Dedifferentiated amniotic fluid mesenchymal stem cell (primary cell): ENCODE measurements around the gene ADD2.

Experiments used
- DNase-seq: peaks from one replicate; pipeline ENCODE4 v3.0.0-alpha.2; 2016; ENCODE audit errors: extremely low spot score

Gene ADD2

DNA sequence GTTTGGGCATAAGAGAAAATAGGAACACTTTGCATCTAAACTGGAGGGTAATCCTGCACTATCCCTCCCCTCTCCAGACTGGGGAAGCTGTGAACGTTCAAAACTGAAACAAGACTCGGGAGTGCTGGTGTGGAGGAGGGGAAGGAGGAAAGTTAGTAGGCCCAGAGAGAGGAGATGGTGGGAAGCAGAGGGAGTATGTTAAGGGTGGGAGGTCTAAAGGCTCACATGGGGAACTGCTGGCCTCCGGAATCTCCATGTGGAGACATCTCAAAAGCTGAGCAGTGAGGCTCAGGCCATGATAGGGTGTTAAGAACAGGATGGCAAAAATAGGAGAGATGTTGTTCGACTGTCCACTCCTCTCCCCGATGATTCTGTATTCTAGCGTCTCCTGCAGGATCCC is 47.9 kb downstream of the ADD2 start:
- DNase-seq = no peak

DNA sequence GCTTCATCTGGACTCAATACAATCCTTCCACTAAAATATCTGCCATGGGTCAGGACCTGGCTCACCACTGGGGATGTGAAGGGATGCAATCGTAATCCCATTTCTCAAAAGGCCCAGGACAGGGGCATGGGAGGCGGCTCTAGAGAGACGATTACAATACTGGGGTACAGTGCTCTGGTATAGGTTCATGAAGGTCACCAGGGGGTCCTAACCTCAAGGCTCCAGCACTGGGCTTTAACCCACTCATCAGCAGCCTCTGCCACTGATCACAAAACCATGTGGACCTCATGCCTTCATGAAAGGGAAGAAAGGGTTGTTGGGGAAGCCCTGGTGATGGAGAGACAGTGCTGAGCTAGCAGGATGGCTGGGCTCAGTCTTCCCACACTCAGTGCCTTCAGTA is 48.8 kb downstream of the ADD2 start:
- DNase-seq = no peak

DNA sequence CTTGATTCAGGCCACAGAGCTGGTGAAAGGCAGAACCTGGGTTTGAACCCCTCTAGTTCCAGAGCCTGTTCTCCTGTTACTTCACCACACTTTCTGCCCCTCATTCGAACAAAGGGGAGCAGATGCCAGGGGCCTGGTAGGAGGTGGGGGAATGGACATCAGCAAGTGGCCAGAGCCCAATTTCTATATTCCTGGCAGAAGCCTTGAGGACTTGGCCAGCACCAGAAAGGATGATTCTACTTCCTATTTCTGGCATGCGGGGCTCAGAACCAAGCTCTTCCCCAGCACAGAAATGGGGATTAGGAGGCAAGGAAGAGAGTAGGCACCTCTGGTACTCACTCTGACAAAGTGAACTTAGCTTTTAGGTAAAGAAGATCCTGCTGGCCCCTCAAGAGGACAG is 49.3 kb downstream of the ADD2 start:
- DNase-seq = no peak

DNA sequence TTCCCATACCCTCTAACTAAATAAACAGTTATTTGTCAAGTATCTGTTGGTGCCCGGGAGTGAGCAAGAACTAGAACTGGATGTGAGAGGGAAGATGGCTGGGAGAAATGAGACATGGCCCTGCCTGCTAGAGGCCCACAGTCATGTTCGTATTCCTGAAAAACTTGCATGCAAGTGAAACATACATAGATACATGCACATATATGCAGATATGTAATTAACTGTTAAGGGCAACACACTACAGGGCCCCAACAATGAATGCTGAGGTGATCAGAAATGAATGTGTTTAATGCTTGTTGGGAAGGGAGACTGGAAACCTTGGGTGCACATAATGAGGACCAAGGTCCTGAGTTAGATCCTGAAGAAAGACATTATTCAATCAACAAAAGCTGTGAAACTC is 49.8 kb downstream of the ADD2 start:
- no peak for DNase-seq

DNA sequence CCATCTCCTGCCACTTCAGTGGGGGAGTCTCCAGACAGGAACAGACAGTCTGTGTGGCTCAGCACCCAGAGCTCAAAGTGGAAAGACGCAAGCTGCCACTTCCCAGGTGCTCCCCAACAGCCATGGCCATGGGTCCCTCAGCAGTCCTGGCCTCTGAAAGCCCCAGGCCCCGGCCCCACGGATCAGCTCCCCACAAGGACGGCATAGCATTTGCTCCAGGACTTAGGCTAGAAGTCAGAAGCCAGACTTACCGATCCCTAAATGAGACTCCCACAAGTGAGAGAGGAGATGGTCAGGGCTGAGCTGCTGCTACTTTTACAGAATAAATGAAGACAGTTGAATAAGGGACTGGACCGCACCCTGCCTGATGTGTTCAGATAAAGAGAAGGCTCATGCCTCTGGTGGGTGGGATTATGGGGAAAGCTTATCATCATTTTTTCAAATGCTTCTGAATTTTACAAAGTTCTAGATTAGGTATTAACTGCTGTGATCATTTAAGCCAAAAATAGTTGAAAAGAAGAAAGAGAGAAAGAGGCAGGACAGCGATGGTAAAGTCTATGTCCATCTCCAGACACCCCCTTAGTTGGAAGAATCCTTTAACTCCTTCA is 50.5 kb downstream of the ADD2 start:
- DNase-seq = no peak

DNA sequence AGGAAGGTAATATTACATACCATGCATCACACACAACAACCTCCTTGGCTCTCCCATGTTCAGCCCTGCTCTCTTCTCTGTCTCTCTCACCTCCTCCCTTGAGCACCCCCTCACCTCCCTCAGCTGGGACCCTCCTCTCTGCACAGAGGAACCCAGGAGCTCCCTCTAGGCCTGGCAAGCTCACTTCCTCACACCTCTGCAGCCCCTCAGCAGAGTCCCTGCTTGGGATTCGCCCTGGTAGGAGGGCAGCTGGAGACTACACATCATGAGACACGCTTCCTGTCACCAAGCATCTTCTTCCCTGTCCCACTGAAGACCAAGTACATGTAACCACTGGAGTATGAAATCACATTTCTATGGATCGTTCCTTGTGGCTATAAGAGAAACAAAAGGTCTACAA is 51.0 kb downstream of the ADD2 start:
- DNase-seq = no peak

DNA sequence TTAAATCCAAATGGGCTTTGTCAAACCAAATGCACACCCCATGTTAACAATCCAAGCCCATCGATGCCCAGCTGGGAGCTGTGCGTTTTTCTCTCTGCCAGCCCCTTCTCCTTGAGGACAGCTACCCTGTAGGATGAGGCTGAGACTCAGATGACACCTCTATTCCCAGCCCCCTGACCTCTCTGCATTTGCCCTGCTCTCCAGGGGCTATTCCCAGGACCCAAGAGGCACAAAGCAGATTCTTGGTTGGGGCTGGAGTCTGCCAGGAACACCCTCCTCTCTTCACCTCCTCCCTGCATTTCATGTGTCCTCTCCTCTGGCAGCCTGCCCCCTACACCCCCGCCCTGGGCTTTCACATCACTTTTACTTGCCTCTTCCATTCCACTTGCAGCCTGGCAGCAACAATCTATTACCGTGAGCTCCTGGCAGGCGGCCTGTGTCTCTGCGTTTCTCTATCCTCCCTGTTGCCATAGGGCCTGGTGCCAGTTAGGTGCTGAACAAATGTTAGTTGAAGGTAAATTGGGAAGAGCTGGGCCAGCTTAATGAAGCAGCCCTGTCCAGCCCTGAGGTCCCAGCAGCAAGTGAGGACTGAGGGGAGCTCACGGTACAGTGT is 51.8 kb downstream of the ADD2 start:
- DNase-seq = no peak

DNA sequence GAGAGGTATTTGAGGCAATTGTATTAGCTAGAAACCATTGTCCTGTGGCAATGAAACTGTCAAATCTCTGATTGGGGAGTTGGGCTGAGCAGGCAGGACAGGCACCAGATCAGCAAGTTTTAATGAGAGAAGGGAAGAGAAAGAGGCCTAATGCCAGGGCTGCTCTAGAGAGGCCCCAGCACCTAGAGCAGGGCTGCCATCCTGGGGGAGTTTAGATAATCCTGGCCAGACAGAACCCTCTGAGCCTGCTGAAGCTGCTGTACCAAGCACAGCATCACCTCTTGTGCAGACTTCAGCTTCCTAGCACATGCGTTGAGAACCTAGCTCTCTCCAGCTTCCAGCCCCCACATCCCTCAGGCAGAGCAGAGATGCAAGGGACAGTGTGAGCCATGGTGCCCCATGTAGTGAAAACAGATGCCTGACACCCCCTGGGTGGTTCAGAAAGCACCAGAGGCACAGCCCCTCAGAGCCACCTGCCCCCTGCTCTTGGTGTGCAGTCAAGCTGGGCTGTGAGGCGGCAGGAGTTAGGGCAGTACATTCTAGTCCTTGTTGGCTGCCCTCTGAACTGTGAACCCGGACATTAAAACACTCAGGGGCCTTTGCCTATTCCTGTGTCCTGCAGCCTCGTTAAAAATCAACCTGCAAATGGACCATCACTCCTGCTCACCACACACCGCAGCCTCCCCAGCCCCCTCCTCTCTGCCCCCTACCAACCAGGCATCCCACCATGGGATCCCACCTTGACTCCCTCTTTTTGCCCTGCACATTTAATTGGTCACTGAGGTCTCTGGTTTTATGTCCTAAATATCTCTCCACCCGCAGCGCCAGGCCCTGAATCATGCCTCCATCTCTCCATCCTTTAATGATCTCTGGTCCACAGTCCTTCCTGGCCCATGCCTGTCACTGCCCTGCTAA is 52.7 kb downstream of the ADD2 start:
- no peak for DNase-seq

DNA sequence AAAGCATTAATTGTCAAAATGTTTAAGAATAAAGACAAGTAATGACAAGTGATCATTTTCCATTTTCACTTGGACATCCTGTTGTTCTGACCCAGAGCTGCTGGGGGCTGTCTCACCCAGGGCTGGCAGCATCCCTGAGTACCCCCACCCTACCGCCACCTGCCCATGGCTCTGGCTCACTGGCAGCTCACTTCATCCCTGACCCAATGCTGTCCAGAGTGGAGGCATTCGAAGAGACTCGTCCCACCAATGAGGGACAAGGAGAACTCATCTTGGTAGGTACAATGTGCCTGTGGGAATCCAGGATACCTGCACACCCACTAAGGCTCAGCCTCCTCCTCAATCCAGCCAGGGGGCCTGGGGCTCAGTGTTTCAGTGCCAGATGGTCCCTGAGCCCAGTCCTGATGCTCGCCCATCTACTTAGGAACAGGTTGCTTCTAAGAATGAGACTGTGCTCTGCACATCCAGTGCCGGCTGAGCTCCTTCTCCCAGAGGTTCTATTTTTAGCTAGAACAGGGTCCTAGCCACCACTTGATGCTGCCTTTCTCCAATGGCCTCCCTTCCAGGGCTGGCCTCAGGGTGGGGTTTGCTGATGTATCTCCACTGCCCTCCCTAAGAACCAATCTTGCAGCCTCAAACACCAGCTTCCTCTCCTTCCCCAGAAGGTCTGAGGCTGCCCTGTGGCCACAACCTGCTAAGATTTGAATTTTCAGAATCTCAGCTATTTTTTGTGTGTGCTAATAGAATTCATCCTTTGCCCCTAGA is 53.7 kb downstream of the ADD2 start:
- DNase-seq = no peak

DNA sequence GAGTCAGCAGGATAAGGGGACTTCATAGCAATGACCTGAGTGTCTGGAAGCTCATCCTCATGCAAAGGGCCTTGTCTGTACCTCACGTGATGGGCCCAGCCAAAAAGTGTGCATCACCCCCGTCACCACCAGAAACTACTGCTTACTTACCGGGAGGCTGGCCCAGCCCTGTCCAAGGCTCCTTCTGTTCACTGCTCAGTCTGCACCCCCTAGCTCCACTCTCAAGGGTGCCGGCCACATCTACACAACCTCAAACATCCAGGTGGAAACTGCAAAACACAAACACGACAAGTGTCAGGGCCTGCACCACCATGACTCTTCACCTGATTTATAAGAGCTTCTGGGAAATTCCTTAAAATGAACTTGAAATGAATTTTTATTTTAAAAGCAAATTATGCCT is 55.1 kb downstream of the ADD2 start:
- DNase-seq = no peak

DNA sequence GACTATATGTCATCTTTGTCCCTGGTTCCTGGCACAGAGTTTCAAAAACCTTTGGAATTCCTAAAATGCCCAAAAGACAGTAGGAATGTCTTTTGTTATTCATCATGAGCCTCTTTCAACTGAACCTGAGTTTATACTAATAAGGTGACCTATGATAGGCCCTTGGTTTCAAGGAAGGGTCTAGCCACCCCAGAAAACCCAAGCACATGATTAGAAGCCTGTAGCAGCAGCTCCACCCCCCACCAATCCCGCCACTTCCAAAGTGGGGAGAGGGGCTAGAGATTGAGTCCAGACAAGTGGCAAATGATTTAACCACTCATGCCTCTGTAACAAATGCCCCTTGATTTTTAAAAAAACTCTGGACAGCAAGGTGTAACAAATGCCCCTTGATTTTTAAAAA is 56.8 kb downstream of the ADD2 start:
- DNase-seq = no peak

DNA sequence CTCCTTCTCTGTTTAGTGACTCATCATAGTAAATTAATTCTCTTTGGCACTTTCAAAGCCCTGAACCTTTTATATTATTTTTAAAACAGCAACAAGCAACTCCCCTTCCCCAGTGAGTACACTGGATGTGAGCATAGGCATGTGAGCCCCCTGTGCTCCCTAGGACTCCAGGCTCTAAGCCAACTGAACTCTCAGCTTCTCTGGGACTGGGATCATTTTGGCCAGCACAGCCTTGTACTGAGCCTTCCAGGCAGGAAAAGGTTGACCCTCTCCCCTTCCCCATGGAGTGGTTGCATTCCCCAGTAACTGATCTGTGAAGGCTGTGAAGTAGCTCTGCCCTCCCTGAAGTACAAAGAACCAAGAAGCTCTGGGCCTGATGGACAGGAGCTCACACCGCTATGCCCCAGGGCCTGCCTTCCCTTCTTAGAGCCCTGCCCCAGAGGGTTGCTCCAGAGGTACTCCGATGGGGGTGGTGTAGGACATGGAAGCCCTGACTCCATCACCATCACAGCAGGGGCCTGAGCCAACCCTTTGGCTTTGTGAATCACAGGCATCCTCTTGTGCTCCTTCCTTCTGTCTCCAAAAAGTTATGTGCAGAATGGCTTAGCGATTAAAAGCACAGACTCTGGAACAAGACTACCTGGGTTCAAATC is 57.8 kb downstream of the ADD2 start:
- no peak for DNase-seq

DNA sequence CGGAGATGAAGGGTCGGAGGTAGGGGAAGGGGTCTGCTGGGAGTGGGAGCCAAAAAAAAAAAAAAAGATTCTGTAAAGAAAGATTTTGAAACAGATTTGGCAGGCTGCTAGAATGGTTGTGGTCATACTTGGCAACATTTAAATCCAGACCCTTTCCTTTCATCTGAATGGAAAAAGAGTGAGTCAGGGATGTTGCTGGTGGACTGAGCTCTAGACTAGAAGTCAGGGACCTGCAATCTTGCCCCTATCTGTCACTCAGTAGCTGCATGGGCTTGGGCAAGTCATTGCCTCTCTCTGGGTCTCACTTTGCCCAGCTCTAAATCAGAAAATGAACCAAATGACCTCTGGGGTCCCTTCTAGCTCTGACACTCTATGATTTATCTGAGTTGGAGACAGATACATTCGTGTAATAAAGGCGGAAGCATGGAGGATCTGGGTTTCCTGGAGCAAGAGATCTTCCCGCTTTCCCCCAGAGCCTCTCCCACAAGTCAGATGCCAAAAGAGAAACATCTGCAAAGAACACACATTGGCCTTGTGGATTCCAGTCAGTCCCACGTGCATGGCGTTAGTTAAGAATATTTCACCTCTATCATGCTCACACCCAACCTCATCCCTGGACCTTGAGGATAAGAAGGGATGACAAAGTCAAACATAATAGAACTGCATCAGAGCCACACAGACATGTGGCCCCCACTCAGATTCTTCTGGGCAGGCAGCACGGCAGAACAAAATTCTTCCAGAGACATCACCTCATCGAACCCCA is 58.5 kb downstream of the ADD2 start:
- DNase-seq = no peak

DNA sequence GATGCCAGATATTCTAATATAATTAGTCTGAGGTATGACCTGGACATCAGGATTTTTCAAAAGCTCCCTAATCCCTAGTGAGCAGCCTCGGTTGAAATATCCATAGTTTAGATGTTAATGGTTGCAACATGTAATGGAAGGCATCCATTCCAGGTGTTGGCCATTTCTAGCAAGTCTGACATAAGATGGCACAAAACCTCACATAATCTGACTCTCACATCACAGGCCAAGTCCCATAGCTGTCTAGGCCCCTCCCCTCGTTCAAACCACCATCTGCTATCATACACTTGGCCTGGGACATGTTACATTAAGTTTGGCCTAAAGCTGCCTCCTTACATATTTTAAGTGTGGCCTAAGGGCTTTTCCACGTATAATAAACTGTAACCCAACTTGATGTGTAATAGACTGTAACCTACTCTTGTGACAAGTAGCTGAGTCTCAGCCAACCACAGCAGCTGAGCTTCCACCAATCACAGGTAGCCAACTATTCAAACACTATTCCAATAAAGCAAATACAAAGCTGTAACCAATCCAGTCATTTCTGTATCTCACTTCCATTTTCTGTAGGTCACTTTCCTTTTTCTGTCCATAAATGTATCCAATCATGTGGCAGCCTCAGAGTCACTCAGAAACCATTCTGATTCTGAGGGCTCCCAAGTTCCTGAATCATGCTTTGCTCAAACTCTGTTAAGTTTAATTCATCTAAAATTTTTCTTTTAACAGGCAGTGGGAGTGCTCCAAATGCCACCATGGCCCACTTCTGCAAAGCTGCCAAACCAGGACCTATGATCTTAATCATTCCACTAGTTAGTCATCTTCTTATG is 59.4 kb downstream of the ADD2 start:
- DNase-seq = no peak

DNA sequence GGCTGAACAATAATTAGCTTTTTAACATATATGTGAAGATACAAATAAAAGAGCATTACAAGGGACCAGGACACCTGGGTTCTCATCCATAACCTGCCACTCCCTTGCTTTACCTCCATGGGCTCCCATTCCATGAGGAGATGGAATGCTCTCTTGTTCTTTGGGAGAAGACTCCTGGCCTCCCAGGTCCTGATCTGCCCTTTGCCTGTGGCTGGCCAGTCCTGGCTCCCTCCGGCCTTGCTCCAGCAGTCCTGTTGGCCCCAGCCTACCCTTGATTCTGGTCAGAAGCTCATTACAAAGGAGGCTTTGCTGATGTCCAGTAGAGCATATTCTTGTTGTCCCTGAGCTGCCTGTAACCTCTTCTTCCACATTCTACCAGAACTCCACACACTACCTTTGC is 60.3 kb downstream of the ADD2 start:
- DNase-seq = no peak

DNA sequence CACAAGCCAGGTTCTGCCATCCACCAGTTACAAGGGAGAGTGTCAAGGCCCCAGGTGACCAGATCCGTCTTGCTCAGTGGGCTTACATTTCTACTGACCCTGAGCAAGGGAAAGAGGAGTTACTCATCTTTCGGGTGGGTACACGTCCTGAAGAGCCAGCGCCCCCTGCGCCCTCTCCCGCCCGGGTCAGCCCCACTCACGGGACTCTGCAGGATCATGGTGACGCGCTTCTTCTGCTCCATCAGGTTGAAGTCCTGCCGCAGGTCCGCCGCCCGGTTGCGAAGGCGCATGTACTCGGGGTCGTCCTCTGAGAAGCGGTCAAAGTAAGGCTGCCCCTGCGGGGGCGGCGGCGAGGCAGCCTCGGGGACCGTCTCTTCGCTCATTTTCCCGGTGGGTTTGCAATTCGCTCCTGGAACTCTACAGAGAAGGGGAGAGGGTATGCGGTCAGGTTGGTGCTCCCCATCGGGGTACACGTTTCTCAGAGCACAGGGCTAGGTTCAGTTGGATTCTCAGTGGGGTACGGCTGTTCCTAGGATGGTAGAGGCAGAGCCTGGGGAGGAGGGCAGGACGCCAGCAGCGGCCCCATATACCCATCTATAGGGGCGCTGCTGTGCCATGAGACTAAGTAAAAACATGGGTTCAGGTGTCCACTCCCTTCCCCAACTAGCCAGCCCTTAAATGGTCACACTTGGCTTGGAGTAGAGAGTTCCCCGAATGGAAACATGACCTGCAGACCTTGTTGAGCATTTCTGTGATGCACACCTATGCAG is 61.8 kb downstream of the ADD2 start:
- DNase-seq = no peak

DNA sequence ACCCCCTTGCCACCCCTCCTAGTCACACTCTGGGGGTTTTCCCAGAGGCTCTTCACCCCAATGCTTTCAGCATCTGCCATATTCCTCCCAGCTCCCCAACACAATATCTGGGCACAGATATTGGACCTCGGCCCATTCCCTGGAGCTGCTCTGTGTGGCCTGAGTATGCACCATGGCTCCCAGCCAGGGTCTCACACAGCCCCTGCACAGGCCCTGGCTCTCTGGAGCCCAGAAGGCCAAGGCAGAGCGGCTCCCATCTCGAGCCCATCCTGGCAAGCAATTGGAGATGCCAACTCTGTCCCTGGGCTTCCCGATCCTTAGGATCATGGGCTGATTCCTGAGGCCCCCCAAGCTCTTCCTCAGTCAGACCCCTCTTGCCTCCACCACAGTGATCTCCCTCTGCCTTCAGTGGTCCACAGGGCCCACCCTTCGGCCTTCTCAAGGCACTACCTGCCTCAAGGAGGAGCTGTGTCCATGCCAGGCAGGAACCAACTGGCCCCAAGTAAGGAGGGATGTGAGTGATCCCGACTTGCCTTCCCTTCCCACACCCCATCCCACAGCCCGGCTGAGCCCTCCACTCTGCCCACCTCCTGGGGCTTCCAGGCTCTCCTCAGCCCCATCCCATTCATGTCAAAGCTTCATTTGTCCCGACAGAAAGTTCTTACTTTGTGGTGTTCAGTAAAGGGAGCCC is 62.7 kb downstream of the ADD2 start:
- no peak for DNase-seq

DNA sequence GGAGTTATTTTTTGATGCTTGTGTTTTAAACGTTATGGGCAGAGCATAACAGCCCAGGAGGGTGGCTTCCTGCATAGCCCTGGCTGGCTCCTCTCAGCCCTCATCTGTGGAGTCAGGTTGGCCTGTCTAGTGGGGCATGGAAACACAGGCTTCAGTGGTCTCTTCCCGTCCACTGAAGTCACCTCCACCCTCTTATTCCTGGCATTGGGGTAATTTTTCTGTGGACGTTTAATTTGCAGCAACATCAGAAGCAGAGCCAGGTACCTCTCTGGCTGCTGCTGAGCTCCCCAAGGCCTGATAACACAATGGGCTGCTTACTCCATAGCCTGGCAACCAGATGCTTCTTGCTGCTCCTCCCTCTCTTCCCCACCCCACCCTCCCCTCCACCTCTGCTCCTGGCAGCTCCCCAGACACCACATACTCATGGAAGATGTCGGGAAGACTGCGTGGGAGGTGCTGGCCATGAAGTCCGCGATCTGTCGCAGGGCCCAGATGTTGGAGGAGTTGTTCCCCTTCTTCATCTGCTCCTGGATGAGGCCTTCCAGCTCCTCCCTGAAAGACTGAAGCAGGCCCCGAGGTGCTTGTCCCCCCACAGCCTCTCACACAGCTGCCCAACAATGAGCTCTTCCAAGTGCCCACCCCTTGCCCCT is 64.0 kb downstream of the ADD2 start:
- no peak for DNase-seq
